Endothelial cell of umbilical vein (primary cell): Measurements from ENCODE around the gene XPOT. TPM values are rescaled to one million over a fixed set of nuclear protein-coding genes. Genes with fewer than 3 reads are reported as not detected.

Experiments
- BruUV-seq: library from RNA; stranded (reverse); fragments of 400-500 nt; replicated peaks from 2 replicates; lab custom pipeline; 2021; lab: Mats Ljungman, UMichigan
- CTCF ChIA-PET: fragments of 300-600, 350-600 bp; sonication (Branson Sonifier 250); formaldehyde crosslinking; loops from one replicate; lab custom pipeline; 2021; ENCODE audit warnings: antibody characterized with exemption, inconsistent platforms; lab: Charles Lee
- POLR2A ChIA-PET: fragments of 300-600, 350-600 bp; sonication (Branson Sonifier 250); formaldehyde crosslinking; loops from one replicate; lab custom pipeline; 2021; ENCODE audit warnings: antibody characterized with exemption, inconsistent platforms; lab: Charles Lee
- DNase-seq: peaks from one replicate; pipeline ENCODE4 v3.0.0-alpha.2; 2011; ENCODE audit warnings: low read depth, low spot score
- FAIRE-seq: peaks from 2 replicates; lab custom pipeline; 2011; peaks lifted over from hg19 to GRCh38; lab: Jason Lieb, UNC
- H2AFZ ChIP-seq: 2 replicates; pipeline ENCODE4 v1.6.0; 2012; ENCODE audit warnings: low read depth, low read length, control low read depth, inconsistent platforms
- H3K27ac ChIP-seq: 2 replicates; pipeline ENCODE4 v1.5.1; 2011; ENCODE audit warnings: low read depth, mild to moderate bottlenecking, control low read depth, low read length, moderate library complexity; ENCODE audit not compliant: insufficient read depth
- H3K27me3 ChIP-seq, 2 experiments: 2 replicates each; pipeline versions ENCODE4 v1.6.0 to v1.6.1; 2011; ENCODE audit warnings: low read length in 2 of 2, mixed read lengths in 1 of 2; ENCODE audit not compliant: control insufficient read depth in 2 of 2, insufficient read depth in 2 of 2
- H3K36me3 ChIP-seq, 2 experiments: 2 replicates in 1 of 2; 3 replicates in 1 of 2; pipeline ENCODE4 v1.5.1; 2011; ENCODE audit warnings: low read length in 2 of 2, mild to moderate bottlenecking in 1 of 2, moderate library complexity in 1 of 2; ENCODE audit not compliant: control insufficient read depth in 2 of 2, insufficient read depth in 2 of 2; ENCODE audit errors: extremely low read depth in 1 of 2
- H3K4me1 ChIP-seq: 3 replicates; pipeline ENCODE4 v1.5.1; 2011; ENCODE audit warnings: mild to moderate bottlenecking, low read length; ENCODE audit not compliant: control insufficient read depth, insufficient read depth; ENCODE audit errors: extremely low read depth
- H3K4me2 ChIP-seq: 2 replicates; pipeline ENCODE4 v1.6.1; 2011; ENCODE audit warnings: low read length, control low read depth, mixed read lengths; ENCODE audit not compliant: insufficient read depth
- H3K4me3 ChIP-seq, 3 experiments: fragments of 200-600 bp in 1 of 3; sonication (generic), shearing (Covaris generic) in 1 of 3; replicated peaks in 1 of 3; 2 replicates each; pipeline ENCODE4 v1.5.1; 2011 to 2016; ENCODE audit warnings: control low read depth in 3 of 3, low read length in 3 of 3, mild to moderate bottlenecking in 2 of 3, inconsistent platforms in 1 of 3, low read depth in 1 of 3, moderate library complexity in 1 of 3; ENCODE audit not compliant: insufficient read depth in 1 of 3
- H3K79me2 ChIP-seq: 2 replicates; pipeline ENCODE4 v1.6.0; 2012; ENCODE audit warnings: low read length, inconsistent platforms; ENCODE audit not compliant: control insufficient read depth, insufficient read depth
- H3K9ac ChIP-seq: replicated peaks from 2 replicates; pipeline ENCODE3; 2011; ENCODE audit warnings: low read length, control low read depth; ENCODE audit not compliant: insufficient read depth; ENCODE audit errors: extremely low read depth
- H3K9me1 ChIP-seq: replicated peaks from 3 replicates; pipeline ENCODE4 v1.6.0; 2011; ENCODE audit warnings: mild to moderate bottlenecking, low read length; ENCODE audit not compliant: control insufficient read depth, insufficient read depth; ENCODE audit errors: extremely low read depth
- H3K9me3 ChIP-seq: replicated peaks from 2 replicates; pipeline ENCODE4 v1.5.1; 2012; ENCODE audit warnings: low read length, inconsistent platforms; ENCODE audit not compliant: control insufficient read depth, insufficient read depth
- H4K20me1 ChIP-seq: replicated peaks from 2 replicates; pipeline ENCODE3; 2011; ENCODE audit warnings: mild to moderate bottlenecking, low read length; ENCODE audit not compliant: control insufficient read depth, insufficient read depth; ENCODE audit errors: extremely low read depth
- EZH2 ChIP-seq: IDR thresholded peaks from 2 replicates; pipeline ENCODE4 v1.6.1; 2012; ENCODE audit warnings: borderline replicate concordance, low read depth, mild to moderate bottlenecking, moderate library complexity, low read length, inconsistent platforms; ENCODE audit not compliant: severe bottlenecking
- FOS ChIP-seq: IDR thresholded peaks from 2 replicates; pipeline ENCODE4 v1.6.1; 2011; ENCODE audit warnings: mild to moderate bottlenecking, low read length, moderate library complexity, borderline replicate concordance; ENCODE audit not compliant: insufficient read depth
- GATA2 ChIP-seq: IDR thresholded peaks from 2 replicates; pipeline ENCODE4 v1.7.0; 2011; ENCODE audit warnings: low read depth, mild to moderate bottlenecking, moderate library complexity, mixed read lengths, low read length; ENCODE audit not compliant: insufficient read length, insufficient read depth
- JUN ChIP-seq: IDR thresholded peaks from 2 replicates; pipeline ENCODE4 v1.6.1; 2011; ENCODE audit warnings: borderline replicate concordance, low read depth; ENCODE audit not compliant: insufficient read length, insufficient read depth
- MYC ChIP-seq: IDR thresholded peaks from one replicate; pipeline ENCODE4 v1.6.1; 2011; ENCODE audit warnings: mild to moderate bottlenecking, low read depth, low read length
- POLR2A ChIP-seq: IDR thresholded peaks from 2 replicates; pipeline ENCODE4 v1.6.1; 2012; ENCODE audit warnings: low read depth, mild to moderate bottlenecking, control low read depth, low read length
- POLR2AphosphoS5 ChIP-seq: IDR thresholded peaks from 2 replicates; pipeline ENCODE4 v1.6.1; 2012; ENCODE audit warnings: low read depth, mild to moderate bottlenecking, control low read depth, low read length, moderate library complexity; ENCODE audit not compliant: insufficient read depth
- dilution Hi-C: fragments of 300-500 bp; cut with MboI; formaldehyde crosslinking; loops from one replicate; pipeline ENCODE4 v1.15.0; 2019; ENCODE audit warnings: low sequenced_read_pairs; ENCODE audit not compliant: extremely low pct_ligation_motif_present
- intact Hi-C: fragments of 100-400 bp; cut with micrococcal nuclease; formaldehyde crosslinking; loops from one replicate; pipeline ENCODE4 v1.10.0; 2022
- polyA plus RNA-seq, 4 experiments: library from polyadenylated mRNA; depleted of rRNA in 3 of 4; stranded (reverse) in 3 of 4; unstranded in 1 of 4; fragments of >200 nt; gene quantifications; 2 replicates each; pipeline versions ENCODE4 v1.2.1 to v1.2.3, GENCODE V29; 2011 to 2012; ENCODE audit warnings: missing spikeins in 1 of 4
- total RNA-seq: library from RNA; stranded (reverse); gene quantifications from 2 replicates; pipeline ENCODE4 v1.2.3, GENCODE V29; 2021
- TF ChIP-seq, protein P1 (sequence below): IDR thresholded peaks from 2 replicates; pipeline ENCODE4 v1.6.1; 2011; ENCODE audit not compliant: insufficient read depth, insufficient read length
- TF ChIP-seq, protein P2 (sequence below), 2 donors: IDR thresholded peaks; 1 replicate in 1 of 2; 2 replicates in 1 of 2; pipeline ENCODE4 v1.5.1; 2011; ENCODE audit warnings: low read length in 2 of 2, mild to moderate bottlenecking in 2 of 2, moderate library complexity in 2 of 2, control low read depth in 1 of 2, inconsistent platforms in 1 of 2, low read depth in 1 of 2; ENCODE audit not compliant: insufficient read depth in 1 of 2; ENCODE audit errors: extremely low read depth in 1 of 2

The XPOT gene
- total and polyA plus RNA-seq, 2 donors (not counting 3 experiments of a cell fraction or from before 2014, with no cell fraction given): 21.9 to 88.9 TPM

DNA sequence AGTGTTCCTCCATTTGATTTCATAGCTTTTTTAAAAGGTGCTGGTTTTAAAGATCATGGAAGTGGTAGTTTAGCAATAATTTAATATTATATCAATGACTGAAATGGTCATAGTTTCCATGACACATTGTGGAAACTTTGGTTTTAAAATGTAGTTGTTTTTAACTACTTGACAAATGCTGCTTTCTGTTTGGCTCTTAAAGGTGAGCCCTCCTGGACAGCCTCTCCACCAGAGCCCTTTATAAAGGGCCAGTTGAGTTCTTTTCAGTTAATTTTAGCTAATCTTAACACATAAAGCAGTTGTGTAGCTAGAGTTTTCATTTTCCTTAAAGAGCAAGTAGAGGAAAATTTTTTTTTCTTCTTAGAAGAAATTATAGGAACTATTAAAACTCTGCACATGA, 14.0 kb downstream of the XPOT start:
- H3K27ac ChIP-seq: no peak overlapping the region
- H3K79me2 ChIP-seq: peaks cover 6% of the 10 kb centered on the region
- H2AFZ ChIP-seq: no peak overlapping the region
- H3K27me3 ChIP-seq: no peaks in the 10 kb centered on the region
- no peak overlapping the region for H3K9ac ChIP-seq
- no peak for DNase-seq
- BruUV-seq: no TSS peak
- H3K36me3 ChIP-seq: peaks cover 10 to 41% of the 10 kb centered on the region in 2 experiments
- ChIA-PET POLR2A (no interaction called here), CTCF (interaction anchor here (0.7 kb wide), 1 partner anchor 16 kb away, joined by 3 read pairs; no protein-coding TSS in a partner anchor)
- no peaks in the 10 kb centered on the region for H4K20me1 ChIP-seq
- peaks cover 16% of the 10 kb centered on the region for H3K4me1 ChIP-seq
- intact Hi-C loops (no loop called here), dilution Hi-C loops (no loop called here)
- no peaks in the 10 kb centered on the region for H3K9me1 ChIP-seq
- no peaks in the 10 kb centered on the region for H3K9me3 ChIP-seq
- no peak overlapping the region for H3K4me3 ChIP-seq
- no peak overlapping the region for H3K4me2 ChIP-seq
- TF ChIP-seq JUN (no peak), MYC (no peak), POLR2A (no peak), POLR2AphosphoS5 (no peak), EZH2 (no peak), GATA2 (no peak), FOS (no peak)
- TF ChIP-seq, protein P1, sequence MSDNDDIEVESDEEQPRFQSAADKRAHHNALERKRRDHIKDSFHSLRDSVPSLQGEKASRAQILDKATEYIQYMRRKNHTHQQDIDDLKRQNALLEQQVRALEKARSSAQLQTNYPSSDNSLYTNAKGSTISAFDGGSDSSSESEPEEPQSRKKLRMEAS: no peak
- TF ChIP-seq, protein P2, sequence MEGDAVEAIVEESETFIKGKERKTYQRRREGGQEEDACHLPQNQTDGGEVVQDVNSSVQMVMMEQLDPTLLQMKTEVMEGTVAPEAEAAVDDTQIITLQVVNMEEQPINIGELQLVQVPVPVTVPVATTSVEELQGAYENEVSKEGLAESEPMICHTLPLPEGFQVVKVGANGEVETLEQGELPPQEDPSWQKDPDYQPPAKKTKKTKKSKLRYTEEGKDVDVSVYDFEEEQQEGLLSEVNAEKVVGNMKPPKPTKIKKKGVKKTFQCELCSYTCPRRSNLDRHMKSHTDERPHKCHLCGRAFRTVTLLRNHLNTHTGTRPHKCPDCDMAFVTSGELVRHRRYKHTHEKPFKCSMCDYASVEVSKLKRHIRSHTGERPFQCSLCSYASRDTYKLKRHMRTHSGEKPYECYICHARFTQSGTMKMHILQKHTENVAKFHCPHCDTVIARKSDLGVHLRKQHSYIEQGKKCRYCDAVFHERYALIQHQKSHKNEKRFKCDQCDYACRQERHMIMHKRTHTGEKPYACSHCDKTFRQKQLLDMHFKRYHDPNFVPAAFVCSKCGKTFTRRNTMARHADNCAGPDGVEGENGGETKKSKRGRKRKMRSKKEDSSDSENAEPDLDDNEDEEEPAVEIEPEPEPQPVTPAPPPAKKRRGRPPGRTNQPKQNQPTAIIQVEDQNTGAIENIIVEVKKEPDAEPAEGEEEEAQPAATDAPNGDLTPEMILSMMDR (IDR thresholded peaks at IDR 0.05; ENCODE audit: extremely low read depth in 1 of 2, insufficient read depth in 1 of 2, low read depth in 1 of 2, low read length in 2 of 2): no peak
- FAIRE-seq: no peak
